SK-N-SH (cell line): Measurements from ENCODE around the gene GNAL.

Experiments
- EP300 ChIP-seq, 2 experiments: IDR thresholded peaks; 2 replicates each; pipeline versions ENCODE4 v1.4.0 to v1.6.1; 2012; ENCODE audit warnings: borderline replicate concordance in 1 of 2, low read depth in 1 of 2, low read length in 1 of 2
- EZH2phosphoT487 ChIP-seq: fragments of 200-600 bp; sonication (generic); IDR thresholded peaks from 2 replicates; pipeline ENCODE4 v1.6.1; 2017; ENCODE audit warnings: low read depth, mixed run types, mild to moderate bottlenecking, antibody characterized with exemption, moderate library complexity, borderline replicate concordance
- MAX ChIP-seq: IDR thresholded peaks from 2 replicates; pipeline ENCODE4 v1.4.0; 2012; ENCODE audit warnings: low read depth
- MEF2A ChIP-seq: IDR thresholded peaks from 2 replicates; pipeline ENCODE4 v1.4.0; 2012; ENCODE audit warnings: low read depth, borderline replicate concordance
- MXI1 ChIP-seq: IDR thresholded peaks from 2 replicates; pipeline ENCODE4 v1.6.1; 2012; ENCODE audit warnings: mild to moderate bottlenecking, low read depth, low read length, improper control_type of control experiment
- NFIC ChIP-seq: IDR thresholded peaks from 2 replicates; pipeline ENCODE4 v1.4.0; 2012; ENCODE audit warnings: borderline replicate concordance
- NRF1 ChIP-seq: IDR thresholded peaks from 2 replicates; pipeline ENCODE4 v1.6.1; 2012; ENCODE audit warnings: low read depth, mild to moderate bottlenecking, low read length
- POLR2AphosphoS5 ChIP-seq: IDR thresholded peaks from 2 replicates; pipeline ENCODE4 v1.6.1; 2012; ENCODE audit warnings: low read depth, low read length
- RCOR1 ChIP-seq: fragments of 150-350 bp; IDR thresholded peaks from 2 replicates; pipeline ENCODE4 v1.6.1; 2017; ENCODE audit warnings: antibody characterized with exemption, low read length
- SMC3 ChIP-seq: IDR thresholded peaks from 2 replicates; pipeline ENCODE4 v1.6.1; 2012; ENCODE audit warnings: low read depth, low read length, improper control_type of control experiment
- USF2 ChIP-seq: fragments of 150-350 bp; IDR thresholded peaks from 2 replicates; pipeline ENCODE4 v1.6.1; 2017; ENCODE audit warnings: antibody characterized with exemption, low read length, low read depth, borderline replicate concordance
- YY1 ChIP-seq: IDR thresholded peaks from 2 replicates; pipeline ENCODE4 v1.4.0; 2012; ENCODE audit warnings: low read depth, mild to moderate bottlenecking
- TF ChIP-seq, protein P1 (sequence below): fragments of 200-600 bp; sonication (generic); IDR thresholded peaks from 2 replicates; pipeline ENCODE4 v1.6.1; 2017; ENCODE audit warnings: antibody characterized with exemption, mild to moderate bottlenecking, moderate library complexity

GRCh38 chr18:11747731-11748130, 58.7 kb downstream of the GNAL start:
- no peak for TF ChIP-seq YY1
- TF ChIP-seq, protein P1, sequence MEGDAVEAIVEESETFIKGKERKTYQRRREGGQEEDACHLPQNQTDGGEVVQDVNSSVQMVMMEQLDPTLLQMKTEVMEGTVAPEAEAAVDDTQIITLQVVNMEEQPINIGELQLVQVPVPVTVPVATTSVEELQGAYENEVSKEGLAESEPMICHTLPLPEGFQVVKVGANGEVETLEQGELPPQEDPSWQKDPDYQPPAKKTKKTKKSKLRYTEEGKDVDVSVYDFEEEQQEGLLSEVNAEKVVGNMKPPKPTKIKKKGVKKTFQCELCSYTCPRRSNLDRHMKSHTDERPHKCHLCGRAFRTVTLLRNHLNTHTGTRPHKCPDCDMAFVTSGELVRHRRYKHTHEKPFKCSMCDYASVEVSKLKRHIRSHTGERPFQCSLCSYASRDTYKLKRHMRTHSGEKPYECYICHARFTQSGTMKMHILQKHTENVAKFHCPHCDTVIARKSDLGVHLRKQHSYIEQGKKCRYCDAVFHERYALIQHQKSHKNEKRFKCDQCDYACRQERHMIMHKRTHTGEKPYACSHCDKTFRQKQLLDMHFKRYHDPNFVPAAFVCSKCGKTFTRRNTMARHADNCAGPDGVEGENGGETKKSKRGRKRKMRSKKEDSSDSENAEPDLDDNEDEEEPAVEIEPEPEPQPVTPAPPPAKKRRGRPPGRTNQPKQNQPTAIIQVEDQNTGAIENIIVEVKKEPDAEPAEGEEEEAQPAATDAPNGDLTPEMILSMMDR: no peak
- no peak for TF ChIP-seq USF2
- no peak for TF ChIP-seq EP300 (IDR thresholded peaks at IDR 0.05; ENCODE audit: borderline replicate concordance in 1 of 2, low read depth in 1 of 2, low read length in 1 of 2)
- no peak for TF ChIP-seq MEF2A
- no peak for TF ChIP-seq MXI1
- TF ChIP-seq EZH2phosphoT487: no peak
- no peak for TF ChIP-seq MAX
- no peak for TF ChIP-seq POLR2AphosphoS5
- no peak for TF ChIP-seq NRF1
- TF ChIP-seq NFIC: no peak
- no peak for TF ChIP-seq RCOR1
- TF ChIP-seq SMC3: no peak
